Right lobe of liver (tissue), 6 donors: ENCODE measurements around the gene GPA33. TPM values are rescaled to one million over a fixed set of nuclear protein-coding genes. Genes with fewer than 3 reads are reported as not detected.

ENCODE experiments used
- ATAC-seq, 4 donors: fragments of 200-7000 bp; cut with Tn5 transposase; one replicate each; pipeline ENCODE4 v1.9.1; 2020; ENCODE audit warnings: mild to moderate bottlenecking in 4 of 4, moderate library complexity in 4 of 4
- DNase-seq, 3 donors: peaks; one replicate each; pipeline ENCODE4 v3.0.0-alpha.2; 2020
- H3K27ac ChIP-seq, 3 donors: fragments of 200-600 bp; one replicate each; pipeline ENCODE4 v1.8.0; 2022
- H3K27me3 ChIP-seq, 2 donors: fragments of 200-600 bp; one replicate each; pipeline ENCODE4 v1.8.0; 2022
- H3K36me3 ChIP-seq, 4 donors: fragments of 200-600 bp; sonication (generic) in 1 of 4; one replicate each; pipeline versions ENCODE4 v1.5.1 to v1.8.0; 2017 to 2022; ENCODE audit warnings: control low read depth in 1 of 4
- H3K4me1 ChIP-seq, 4 donors: fragments of 200-600 bp; sonication (generic) in 1 of 4; one replicate each; pipeline versions ENCODE4 v1.5.1 to v1.8.0; 2017 to 2022; ENCODE audit warnings: control low read depth in 1 of 4
- H3K4me3 ChIP-seq, 3 donors: fragments of 200-600 bp; one replicate each; pipeline ENCODE4 v1.8.0; 2022
- H3K9me3 ChIP-seq, 4 donors: fragments of 200-600 bp; sonication (generic) in 1 of 4; one replicate each; pipeline versions ENCODE4 v1.5.1 to v1.8.0; 2017 to 2022; ENCODE audit warnings: control low read depth in 1 of 4
- CTCF ChIP-seq, 4 donors: fragments of 200-600 bp in 3 of 4; fragments of 450-650 bp in 1 of 4; IDR thresholded peaks; one replicate each; pipeline versions ENCODE4 v1.5.1 to v1.8.0; 2016 to 2022; ENCODE audit warnings: antibody characterized with exemption in 4 of 4, mild to moderate bottlenecking in 2 of 4
- POLR2A ChIP-seq: fragments of 450-650 bp; IDR thresholded peaks from one replicate; pipeline ENCODE4 v1.6.1; 2017; ENCODE audit warnings: antibody characterized with exemption, mild to moderate bottlenecking
- WGBS: methylation state at CpG from one replicate; pipeline ENCODE4 v1.1.6; 2018; ENCODE audit warnings: low coverage, low lambda C conversion rate; ENCODE audit not compliant: insufficient coverage; ENCODE audit errors: missing lambda C conversion rate; 5-methylcytosine and 5-hydroxymethylcytosine counted together
- intact Hi-C, 2 donors: fragments of 100-400 bp; cut with DNase I; formaldehyde crosslinking; loops; one replicate each; pipeline versions ENCODE4 v1.11.2 to v1.14.1; 2022
- total RNA-seq, 6 experiments: library from RNA; depleted of rRNA in 2 of 6; stranded (reverse); fragments of >200 nt in 2 of 6; fragmentation: NEBNext Ultra II Directional in 3 of 6; extraction: Animal tissue kit (Norgen Biotek cat#: 25700) in 3 of 6; gene quantifications; one replicate each; pipeline versions ENCODE4 v1.1.0 to v1.2.4, GENCODE V29; 2016 to 2023
- donor health status: DM: no; HTN: yes; CAD: no.
- donor health status: DM: no; HTN: no; CAD: no.
- donor health status: DM: no; HTN: no; CAD: no.
- donor health status: DM: no; HTN: yes; CAD: no.
- donor health status: DM: no; HTN: yes; CAD: no.

The GPA33 gene
- total RNA-seq, 6 experiments from 2014 or later: 0.12 TPM; not detected in 5

GRCh38 chr1:167106119-167106461 lies 15.9 kb upstream of the GPA33 start:
- 66% methylated on average over 3 of the region's 4 CpGs for WGBS
- Histone ChIP-seq H3K36me3 (no peaks in the 10 kb centered on the region), H3K4me3 (no peak overlapping the region), H3K27ac (no peak overlapping the region), H3K27me3 (no peaks in the 10 kb centered on the region), H3K9me3 (no peaks in the 10 kb centered on the region), H3K4me1 (no peaks in the 10 kb centered on the region)
- intact Hi-C loops: no loop called here
- TF ChIP-seq CTCF (IDR thresholded peaks at IDR 0.05): no peak
- DNase-seq: no peak
- no peak for ATAC-seq

- TF ChIP-seq CTCF (IDR thresholded peaks at IDR 0.05): no peak
- TF ChIP-seq POLR2A: no peak
These were observed 15.3 kb upstream of the GPA33 start for GRCh38 chr1:167105271-167106118.

GRCh38 chr1:167104256-167104633 lies 14.1 kb upstream of the GPA33 start:
- TF ChIP-seq CTCF (IDR thresholded peaks at IDR 0.05) (no peak), POLR2A (no peak)
- DNase-seq (no peak), ATAC-seq (no peak)
- no peaks in the 10 kb centered on the region for H3K9me3 ChIP-seq
- H3K4me1 ChIP-seq: no peaks in the 10 kb centered on the region
- H3K4me3 ChIP-seq: no peak overlapping the region
- intact Hi-C loops: no loop called here
- no peak overlapping the region for H3K27ac ChIP-seq
- 56% methylated on average over 6 of the region's 6 CpGs for WGBS
- no peaks in the 10 kb centered on the region for H3K36me3 ChIP-seq
- H3K27me3 ChIP-seq: no peaks in the 10 kb centered on the region

More at GRCh38 chr1:167105271-167106118, 15.3 kb upstream of the GPA33 start:
- Histone ChIP-seq H3K4me1 (no peaks in the 10 kb centered on the region), H3K27me3 (no peaks in the 10 kb centered on the region), H3K36me3 (no peaks in the 10 kb centered on the region), H3K27ac (no peak overlapping the region), H3K9me3 (no peaks in the 10 kb centered on the region), H3K4me3 (no peak overlapping the region)
- ATAC-seq: no peak
- intact Hi-C loops: no loop called here
- DNase-seq: no peak
- 41% methylated on average over 11 of the region's 12 CpGs for WGBS

GRCh38 chr1:167102906-167103573 lies 12.9 kb upstream of the GPA33 start:
- no peaks in the 10 kb centered on the region for H3K36me3 ChIP-seq
- no peaks in the 10 kb centered on the region for H3K27me3 ChIP-seq
- ATAC-seq (no peak), DNase-seq (no peak)
- TF ChIP-seq CTCF (IDR thresholded peaks at IDR 0.05) (no peak), POLR2A (no peak)
- intact Hi-C loops: no loop called here
- no peak overlapping the region for H3K27ac ChIP-seq
- H3K4me1 ChIP-seq: no peaks in the 10 kb centered on the region
- 59% methylated on average over 4 of the region's 5 CpGs for WGBS
- no peaks in the 10 kb centered on the region for H3K9me3 ChIP-seq
- no peak overlapping the region for H3K4me3 ChIP-seq
